ENCODE measurements around the gene DYRK1B. TPM values are rescaled to one million over a fixed set of nuclear protein-coding genes. Genes with fewer than 3 reads are reported as not detected.
"Not testable (repeated sequence)": the region's sequence is repeated elsewhere in the genome, so short reads cannot be mapped to it uniquely, and the experiment has no call there.

The DYRK1B gene
- polyA plus RNA-seq, 1 donor (not counting 4 experiments of a cell fraction or from before 2014, with no cell fraction given), result 4.6 TPM

- Histone ChIP-seq H3K9me1 (ENCODE audit: control insufficient read depth, extremely low read depth, insufficient read depth, low read length) (no peaks in the 10 kb centered on the region), H3K4me2 (ENCODE audit: control insufficient read depth, extremely low read depth, insufficient read depth, low read depth, low read length) (no peak overlapping the region), H4K20me1 (ENCODE audit: control insufficient read depth, extremely low read depth, insufficient read depth, low read length) (no peaks in the 10 kb centered on the region), H3K27ac (ENCODE audit: control insufficient read depth, insufficient read depth, low read length) (no peak overlapping the region), H3K9ac (ENCODE audit: control insufficient read depth, extremely low read depth, insufficient read depth, low read length) (no peak overlapping the region), H3K9me3 (ENCODE audit: control insufficient read depth, low read depth, low read length) (no peaks in the 10 kb centered on the region), H3K4me3 (ENCODE audit: control insufficient read depth in 2 of 3, extremely low read depth in 1 of 3, insufficient read depth in 2 of 3, low read depth in 1 of 3, low read length in 3 of 3) (no peak overlapping the region), H3K79me2 (ENCODE audit: control insufficient read depth, insufficient read depth, low read length) (no peaks in the 10 kb centered on the region), H3K36me3 (ENCODE audit: control insufficient read depth in 2 of 2, extremely low read depth in 1 of 2, insufficient read depth in 2 of 2, low read length in 2 of 2) (no peaks in the 10 kb centered on the region), H3K4me1 (ENCODE audit: control insufficient read depth, extremely low read depth, insufficient read depth, low read length) (no peaks in the 10 kb centered on the region), H2AFZ (ENCODE audit: control insufficient read depth, low read length) (no peak overlapping the region), H3K27me3 (ENCODE audit: control insufficient read depth, extremely low read depth, insufficient read depth, low read length) (no peaks in the 10 kb centered on the region)
- dilution Hi-C loops (cut with MboI; ENCODE audit: extremely low pct_ligation_motif_present, low sequenced_read_pairs), result no loop called here
- DNase-seq (ENCODE audit: low read depth, low spot score), result no peak
- TF ChIP-seq CTCF (optimal IDR thresholded peaks at IDR 0.05 in 1 of 3, IDR thresholded peaks at IDR 0.05 in 1 of 3, conservative IDR thresholded peaks at IDR 0.05 in 1 of 3; ENCODE audit: extremely low read depth in 1 of 3, insufficient read depth in 2 of 3, low read length in 3 of 3) (no peak), EZH2 (IDR thresholded peaks at IDR 0.05; ENCODE audit: low read length) (no peak)
- no peak for FAIRE-seq
Observed at GRCh38 chr19:39878398-39878797, 44.4 kb upstream of the DYRK1B start.

- H3K79me2 ChIP-seq (ENCODE audit: control insufficient read depth, insufficient read depth, low read length); H3K27ac ChIP-seq (ENCODE audit: control insufficient read depth, insufficient read depth, low read length); H3K9me1 ChIP-seq (ENCODE audit: control insufficient read depth, extremely low read depth, insufficient read depth, low read length); DNase-seq (ENCODE audit: low read depth, low spot score); H3K27me3 ChIP-seq (ENCODE audit: control insufficient read depth, extremely low read depth, insufficient read depth, low read length); dilution Hi-C loops (cut with MboI; ENCODE audit: extremely low pct_ligation_motif_present, low sequenced_read_pairs); H2AFZ ChIP-seq (ENCODE audit: control insufficient read depth, low read length); H3K4me1 ChIP-seq (ENCODE audit: control insufficient read depth, extremely low read depth, insufficient read depth, low read length); H3K4me3 ChIP-seq (ENCODE audit: control insufficient read depth in 2 of 3, extremely low read depth in 1 of 3, insufficient read depth in 2 of 3, low read depth in 1 of 3, low read length in 3 of 3); H3K9ac ChIP-seq (ENCODE audit: control insufficient read depth, extremely low read depth, insufficient read depth, low read length); H3K9me3 ChIP-seq (ENCODE audit: control insufficient read depth, low read depth, low read length); H3K4me2 ChIP-seq (ENCODE audit: control insufficient read depth, extremely low read depth, insufficient read depth, low read depth, low read length); FAIRE-seq; H4K20me1 ChIP-seq (ENCODE audit: control insufficient read depth, extremely low read depth, insufficient read depth, low read length); H3K36me3 ChIP-seq (ENCODE audit: control insufficient read depth in 2 of 2, extremely low read depth in 1 of 2, insufficient read depth in 2 of 2, low read length in 2 of 2): not testable (repeated sequence)
Observed at GRCh38 chr19:39877982-39878381, 44.0 kb upstream of the DYRK1B start.

- H3K9ac ChIP-seq (ENCODE audit: control insufficient read depth, extremely low read depth, insufficient read depth, low read length); H3K36me3 ChIP-seq (ENCODE audit: control insufficient read depth in 2 of 2, extremely low read depth in 1 of 2, insufficient read depth in 2 of 2, low read length in 2 of 2); H3K4me3 ChIP-seq (ENCODE audit: control insufficient read depth in 2 of 3, extremely low read depth in 1 of 3, insufficient read depth in 2 of 3, low read depth in 1 of 3, low read length in 3 of 3); H3K9me3 ChIP-seq (ENCODE audit: control insufficient read depth, low read depth, low read length); H3K79me2 ChIP-seq (ENCODE audit: control insufficient read depth, insufficient read depth, low read length); dilution Hi-C loops (cut with MboI; ENCODE audit: extremely low pct_ligation_motif_present, low sequenced_read_pairs); DNase-seq (ENCODE audit: low read depth, low spot score); H4K20me1 ChIP-seq (ENCODE audit: control insufficient read depth, extremely low read depth, insufficient read depth, low read length); H3K4me1 ChIP-seq (ENCODE audit: control insufficient read depth, extremely low read depth, insufficient read depth, low read length); H3K27me3 ChIP-seq (ENCODE audit: control insufficient read depth, extremely low read depth, insufficient read depth, low read length); H3K4me2 ChIP-seq (ENCODE audit: control insufficient read depth, extremely low read depth, insufficient read depth, low read depth, low read length); FAIRE-seq; H3K9me1 ChIP-seq (ENCODE audit: control insufficient read depth, extremely low read depth, insufficient read depth, low read length); H3K27ac ChIP-seq (ENCODE audit: control insufficient read depth, insufficient read depth, low read length); H2AFZ ChIP-seq (ENCODE audit: control insufficient read depth, low read length): not testable (repeated sequence)
Observed at GRCh38 chr19:39877488-39877887, 43.5 kb upstream of the DYRK1B start.

- H3K79me2 ChIP-seq (ENCODE audit: control insufficient read depth, insufficient read depth, low read length); H3K4me3 ChIP-seq (ENCODE audit: control insufficient read depth in 2 of 3, extremely low read depth in 1 of 3, insufficient read depth in 2 of 3, low read depth in 1 of 3, low read length in 3 of 3); H3K4me2 ChIP-seq (ENCODE audit: control insufficient read depth, extremely low read depth, insufficient read depth, low read depth, low read length); DNase-seq (ENCODE audit: low read depth, low spot score); H3K27me3 ChIP-seq (ENCODE audit: control insufficient read depth, extremely low read depth, insufficient read depth, low read length); dilution Hi-C loops (cut with MboI; ENCODE audit: extremely low pct_ligation_motif_present, low sequenced_read_pairs); H3K4me1 ChIP-seq (ENCODE audit: control insufficient read depth, extremely low read depth, insufficient read depth, low read length); H3K9ac ChIP-seq (ENCODE audit: control insufficient read depth, extremely low read depth, insufficient read depth, low read length); FAIRE-seq; H2AFZ ChIP-seq (ENCODE audit: control insufficient read depth, low read length); H4K20me1 ChIP-seq (ENCODE audit: control insufficient read depth, extremely low read depth, insufficient read depth, low read length); H3K27ac ChIP-seq (ENCODE audit: control insufficient read depth, insufficient read depth, low read length); H3K9me1 ChIP-seq (ENCODE audit: control insufficient read depth, extremely low read depth, insufficient read depth, low read length); H3K9me3 ChIP-seq (ENCODE audit: control insufficient read depth, low read depth, low read length); H3K36me3 ChIP-seq (ENCODE audit: control insufficient read depth in 2 of 2, extremely low read depth in 1 of 2, insufficient read depth in 2 of 2, low read length in 2 of 2): not testable (repeated sequence)
Observed at GRCh38 chr19:39876486-39876885, 42.5 kb upstream of the DYRK1B start.

Measured in keratinocyte (primary cell).